K562 (cell line): ENCODE data around the gene CNTNAP3B. TPM values are rescaled to one million over a fixed set of nuclear protein-coding genes. Genes with fewer than 3 reads are reported as not detected.
"Not testable (repeated sequence)": the region's sequence is repeated elsewhere in the genome, so short reads cannot be mapped to it uniquely, and the experiment has no call there.

Experiments
- ATAC-seq: fragments of 200-7000 bp; cut with Tn5 transposase; 3 replicates; pipeline ENCODE4 v1.9.1; 2020; ENCODE audit warnings: moderate library complexity
- BruUV-seq: library from RNA; stranded (reverse); fragments of 400-500 nt; replicated peaks from 2 replicates; lab custom pipeline; 2021; lab: Mats Ljungman, UMichigan
- CTCF ChIA-PET: fragments of 300-600 bp; formaldehyde crosslinking; extraction: SDS; loops from one replicate; lab custom pipeline; 2021; ENCODE audit warnings: low intra/inter-chr PET ratio; lab: Yijun Ruan, JAX
- POLR2A ChIA-PET: fragments of 300-600, 350-650 bp; sonication (Branson Sonifier 250); formaldehyde crosslinking; extraction: SDS; loops from one replicate; lab custom pipeline; 2021; ENCODE audit warnings: antibody characterized with exemption, inconsistent platforms; lab: Yijun Ruan, JAX
- DNase-seq, 4 experiments: peaks; one replicate each; pipeline versions ENCODE4 v3.0.0 to v3.0.0-alpha.2; 2011 to 2018; ENCODE audit warnings: low spot score in 3 of 4, mixed read lengths in 3 of 4; ENCODE audit errors: extremely low read depth in 1 of 4
- FAIRE-seq: peaks from 2 replicates; lab custom pipeline; 2011; peaks lifted over from hg19 to GRCh38; lab: Jason Lieb, UNC
- H2AFZ ChIP-seq: 2 replicates; pipeline ENCODE4 v1.6.0; 2011; ENCODE audit warnings: low read depth, low read length, control low read depth, inconsistent platforms
- H3K27ac ChIP-seq: fragments of 200-600 bp; 3 replicates; pipeline ENCODE4 v1.8.0; 2011; ENCODE audit warnings: low read depth, mild to moderate bottlenecking, control low read depth, inconsistent platforms, low read length, moderate library complexity, mixed read lengths; ENCODE audit errors: extremely low read depth
- H3K27me3 ChIP-seq, 2 experiments: fragments of 300-600 bp in 1 of 2; 2 replicates in 1 of 2; 3 replicates in 1 of 2; pipeline versions ENCODE4 v1.6.0 to v1.8.0; 2011; ENCODE audit warnings: inconsistent platforms in 2 of 2, low read length in 2 of 2, mild to moderate bottlenecking in 1 of 2, mixed read lengths in 1 of 2, moderate library complexity in 1 of 2; ENCODE audit not compliant: control insufficient read depth in 2 of 2, insufficient read depth in 2 of 2
- H3K36me3 ChIP-seq: fragments of 300-600 bp; 3 replicates; pipeline ENCODE4 v1.8.0; 2011; ENCODE audit warnings: mild to moderate bottlenecking, low read length, inconsistent platforms; ENCODE audit not compliant: control insufficient read depth, insufficient read depth
- H3K4me1 ChIP-seq, 2 experiments: fragments of 200-600 bp in 1 of 2; replicated peaks in 1 of 2; 2 replicates in 1 of 2; 3 replicates in 1 of 2; pipeline versions ENCODE4 v1.5.1 to v1.8.0; 2011; ENCODE audit warnings: inconsistent platforms in 2 of 2, low read length in 2 of 2, mild to moderate bottlenecking in 1 of 2, mixed read lengths in 1 of 2, moderate library complexity in 1 of 2; ENCODE audit not compliant: control insufficient read depth in 2 of 2, insufficient read depth in 2 of 2
- H3K4me2 ChIP-seq: 2 replicates; pipeline ENCODE4 v1.6.1; 2011; ENCODE audit warnings: low read length, control low read depth, inconsistent platforms, mixed read lengths; ENCODE audit not compliant: insufficient read depth
- H3K4me3 ChIP-seq: fragments of 200-600 bp; sonication (generic), shearing (Covaris generic); 2 replicates; pipeline ENCODE4 v1.5.1; 2016; ENCODE audit warnings: control low read depth, inconsistent platforms
- H3K79me2 ChIP-seq: fragments of 200-600 bp; 3 replicates; pipeline ENCODE4 v1.8.0; 2011; ENCODE audit warnings: low read length, inconsistent platforms; ENCODE audit not compliant: control insufficient read depth, insufficient read depth
- H3K9ac ChIP-seq, 2 experiments: 2 replicates each; pipeline versions ENCODE4 v1.6.0 to v1.6.1; 2011; ENCODE audit warnings: low read depth in 2 of 2, low read length in 2 of 2, control low read depth in 1 of 2, inconsistent platforms in 1 of 2, mild to moderate bottlenecking in 1 of 2, mixed read lengths in 1 of 2; ENCODE audit not compliant: insufficient read depth in 1 of 2
- H3K9me1 ChIP-seq: one replicate; pipeline ENCODE4 v1.6.0; 2011; ENCODE audit warnings: inconsistent platforms, mild to moderate bottlenecking, low read length, moderate library complexity; ENCODE audit not compliant: control insufficient read depth, insufficient read depth
- H3K9me3 ChIP-seq: replicated peaks from 2 replicates; pipeline ENCODE4 v1.5.1; 2011; ENCODE audit warnings: low read depth, low read length, inconsistent platforms; ENCODE audit not compliant: control insufficient read depth, insufficient read depth
- H4K20me1 ChIP-seq: replicated peaks from 2 replicates; pipeline ENCODE4 v1.6.1; 2011; ENCODE audit warnings: low read length, inconsistent platforms, mixed read lengths; ENCODE audit not compliant: control insufficient read depth, insufficient read depth
- WGBS: fragments of 100-300 bp; shearing (Covaris generic); methylation state at CpG from one replicate; pipeline ENCODE4 v1.1.6; 2016; ENCODE audit warnings: low coverage, mixed read lengths; ENCODE audit not compliant: insufficient coverage; ENCODE audit errors: missing lambda C conversion rate; 5-methylcytosine and 5-hydroxymethylcytosine counted together
- in situ Hi-C: fragments of 300-500 bp; cut with MboI; formaldehyde crosslinking; loops from 4 replicates; pipeline ENCODE4 v1.15.0; 2018; ENCODE audit warnings: inconsistent platforms, mixed read lengths
- intact Hi-C: fragments of 100-400 bp; cut with micrococcal nuclease; formaldehyde crosslinking; loops from 2 replicates; pipeline ENCODE4 v1.14.2; 2022
- polyA plus RNA-seq, 8 experiments: library from polyadenylated mRNA; depleted of rRNA in 4 of 8; stranded (reverse) in 5 of 8; unstranded in 3 of 8; fragments of >200 nt; fragmentation: Nextera tagmentation in 2 of 8; fragmentation: Illumina TruSeq in 1 of 8; extraction: Ambion mirVana in 2 of 8; extraction: Trizol in 1 of 8; gene quantifications; 2 replicates each; pipeline versions ENCODE4 v1.2.1 to v1.2.3, GENCODE V29; 2011 to 2014; ENCODE audit warnings: inconsistent platforms in 1 of 8, missing spikeins in 1 of 8
- total RNA-seq, 7 experiments: library from RNA; depleted of rRNA in 6 of 7; stranded (reverse); fragments of >200 nt in 6 of 7; fragmentation: Illumina TruSeq in 2 of 7; extraction: Trizol in 2 of 7; gene quantifications; 2 replicates each; pipeline versions ENCODE4 v1.2.1 to v1.2.3, GENCODE V29; 2011 to 2021; ENCODE audit warnings: low replicate concordance in 1 of 7

The CNTNAP3B gene
- total and polyA plus RNA-seq, 9 of the 15 experiments (the other 6 are each of a cell fraction or from before 2014, with no cell fraction given), result 0.27 to 1.5 (median 1.00) TPM

DNA sequence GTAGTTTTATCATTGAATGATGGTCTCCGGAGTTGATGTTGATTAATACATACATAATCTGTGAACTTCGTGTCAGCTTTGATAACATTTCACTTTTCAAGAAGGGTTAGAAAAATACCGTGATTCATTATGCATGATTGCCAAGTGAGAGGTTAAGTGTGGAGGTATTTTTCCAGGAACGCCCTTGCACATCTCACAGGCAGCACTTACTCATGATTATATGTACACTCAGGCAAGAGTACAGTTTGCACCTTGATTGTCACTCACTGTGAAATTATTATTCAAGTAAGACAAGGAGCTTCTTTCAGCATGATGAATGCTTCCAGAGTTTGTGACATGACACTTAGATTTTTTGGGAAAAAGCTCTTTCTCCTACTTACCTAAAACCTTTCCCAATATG is 223.7 kb downstream of the CNTNAP3B start:
- WGBS, result no CpG with 5 or more reads among the region's 4 CpGs
- CTCF ChIA-PET, intact Hi-C loops, H4K20me1 ChIP-seq, H3K79me2 ChIP-seq, H3K4me1 ChIP-seq, POLR2A ChIA-PET, H3K4me2 ChIP-seq, H3K4me3 ChIP-seq, H3K9me1 ChIP-seq, in situ Hi-C loops, ATAC-seq, H3K27me3 ChIP-seq, DNase-seq, H3K27ac ChIP-seq, H3K36me3 ChIP-seq, BruUV-seq, FAIRE-seq, H3K9ac ChIP-seq, H3K9me3 ChIP-seq, H2AFZ ChIP-seq: not testable (repeated sequence)

DNA sequence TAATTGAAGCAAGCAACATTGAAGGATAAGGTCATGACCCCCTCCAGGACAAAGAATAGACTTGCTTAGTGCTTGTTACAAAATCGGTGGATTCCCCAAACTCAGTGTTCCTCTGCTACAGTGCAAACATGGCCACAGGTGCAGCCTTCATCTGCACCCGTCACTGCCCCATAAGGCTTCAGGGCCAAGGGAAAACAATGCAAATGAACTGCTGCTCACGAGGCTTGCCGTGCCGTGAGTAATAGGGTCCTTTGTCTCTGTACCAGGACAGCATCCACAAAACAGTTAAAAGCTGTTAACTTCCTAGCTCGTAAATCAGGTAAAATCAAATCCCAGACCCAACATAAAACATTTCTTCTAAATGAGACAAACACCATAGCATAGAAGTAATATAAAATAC is 226.5 kb downstream of the CNTNAP3B start:
- H3K9ac ChIP-seq, H4K20me1 ChIP-seq, H3K27ac ChIP-seq, H3K4me3 ChIP-seq, in situ Hi-C loops, DNase-seq, ATAC-seq, CTCF ChIA-PET, H3K36me3 ChIP-seq, POLR2A ChIA-PET, H3K9me3 ChIP-seq, intact Hi-C loops, H3K79me2 ChIP-seq, H3K4me2 ChIP-seq, FAIRE-seq, H3K4me1 ChIP-seq, BruUV-seq, H3K9me1 ChIP-seq, H2AFZ ChIP-seq, H3K27me3 ChIP-seq: not testable (repeated sequence)
- WGBS, result no CpG with 5 or more reads among the region's 6 CpGs

GRCh38 chr9:41898720-41899343 is 230.4 kb downstream of the CNTNAP3B start:
- H3K9me3 ChIP-seq, POLR2A ChIA-PET, intact Hi-C loops, H3K9ac ChIP-seq, H4K20me1 ChIP-seq, FAIRE-seq, H3K4me3 ChIP-seq, in situ Hi-C loops, CTCF ChIA-PET, H3K36me3 ChIP-seq, DNase-seq, H3K79me2 ChIP-seq, H2AFZ ChIP-seq, H3K4me2 ChIP-seq, H3K4me1 ChIP-seq, H3K9me1 ChIP-seq, H3K27ac ChIP-seq, H3K27me3 ChIP-seq: not testable (repeated sequence)
- WGBS, result no CpG with 5 or more reads among the region's 46 CpGs
- BruUV-seq, result TSS peak; percentile 97
- ATAC-seq, result peak; percentile 99

- H3K9me3 ChIP-seq, H4K20me1 ChIP-seq, FAIRE-seq, DNase-seq, H3K9me1 ChIP-seq, H3K36me3 ChIP-seq, POLR2A ChIA-PET, BruUV-seq, intact Hi-C loops, H2AFZ ChIP-seq, H3K4me1 ChIP-seq, H3K79me2 ChIP-seq, H3K27ac ChIP-seq, H3K27me3 ChIP-seq, in situ Hi-C loops, CTCF ChIA-PET, H3K9ac ChIP-seq, H3K4me2 ChIP-seq, H3K4me3 ChIP-seq: not testable (repeated sequence)
- WGBS, result no CpG with 5 or more reads among the region's 5 CpGs
- peak; percentile 97 for ATAC-seq
These were observed 254.7 kb downstream of the CNTNAP3B start for GRCh38 chr9:41874557-41874956.
